ENCODE measurements around the gene MAPK9.

Gene MAPK9

GRCh38 chr5:180201051-180201987, 90.6 kb downstream of the MAPK9 start:
- DNase-seq: no peak

- no peak for DNase-seq
These were observed 92.5 kb downstream of the MAPK9 start for GRCh38 chr5:180199390-180199789.

GRCh38 chr5:180198208-180198607, 93.7 kb downstream of the MAPK9 start:
- no peak for DNase-seq

- DNase-seq: no peak
These were observed 94.7 kb downstream of the MAPK9 start for GRCh38 chr5:180197016-180197702.

GRCh38 chr5:180194410-180195345, 97.2 kb downstream of the MAPK9 start:
- DNase-seq: no peak

GRCh38 chr5:180193749-180194375, 98.0 kb downstream of the MAPK9 start:
- no peak for DNase-seq

- no peak for DNase-seq
These were observed 100.2 kb downstream of the MAPK9 start for GRCh38 chr5:180191716-180192115.

- DNase-seq: no peak
These were observed 104.1 kb downstream of the MAPK9 start for GRCh38 chr5:180187767-180188166.

All from NCI-H2107 (cell line).